ENCODE results near the gene AP4B1.

Gene AP4B1

DNA sequence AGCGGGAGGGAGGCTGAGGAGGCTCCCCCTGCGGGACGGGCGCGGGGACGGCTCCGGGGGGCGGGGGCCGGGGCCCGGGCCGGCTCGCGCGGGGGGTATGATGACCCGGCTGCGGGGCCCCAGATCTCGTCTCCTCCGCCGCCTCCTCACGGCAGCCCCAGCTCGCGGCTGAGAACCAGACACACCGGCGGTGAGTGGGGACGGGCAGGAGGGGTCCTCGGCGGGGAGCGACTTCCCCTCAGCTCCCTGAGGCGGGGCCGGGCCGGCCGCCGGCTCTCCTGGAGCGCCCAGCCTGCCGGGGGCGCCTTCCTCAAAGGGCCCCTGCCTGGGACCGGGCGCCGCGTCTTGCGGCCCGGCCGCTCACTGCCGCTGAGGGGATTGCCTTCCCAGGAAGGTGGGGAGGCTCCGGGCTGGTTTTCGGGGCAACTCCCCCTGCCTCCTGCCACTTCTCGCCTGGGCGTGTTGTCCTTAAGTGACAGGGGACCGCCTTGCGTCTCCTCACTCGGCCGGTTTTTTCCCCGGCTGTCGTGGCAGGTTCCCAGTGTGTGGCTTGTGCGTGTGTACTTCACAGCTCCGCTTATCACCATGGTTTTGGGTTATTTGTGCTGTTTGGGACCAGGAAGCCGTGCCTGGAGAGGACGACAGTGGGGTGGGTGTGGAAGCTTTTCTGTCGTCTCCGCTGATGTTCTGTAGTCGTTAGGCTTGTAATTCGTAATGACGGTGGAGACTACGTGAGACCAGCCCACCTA is 25.3 kb upstream of the AP4B1 start:
- DNase-seq, result peak; percentile 55

DNA sequence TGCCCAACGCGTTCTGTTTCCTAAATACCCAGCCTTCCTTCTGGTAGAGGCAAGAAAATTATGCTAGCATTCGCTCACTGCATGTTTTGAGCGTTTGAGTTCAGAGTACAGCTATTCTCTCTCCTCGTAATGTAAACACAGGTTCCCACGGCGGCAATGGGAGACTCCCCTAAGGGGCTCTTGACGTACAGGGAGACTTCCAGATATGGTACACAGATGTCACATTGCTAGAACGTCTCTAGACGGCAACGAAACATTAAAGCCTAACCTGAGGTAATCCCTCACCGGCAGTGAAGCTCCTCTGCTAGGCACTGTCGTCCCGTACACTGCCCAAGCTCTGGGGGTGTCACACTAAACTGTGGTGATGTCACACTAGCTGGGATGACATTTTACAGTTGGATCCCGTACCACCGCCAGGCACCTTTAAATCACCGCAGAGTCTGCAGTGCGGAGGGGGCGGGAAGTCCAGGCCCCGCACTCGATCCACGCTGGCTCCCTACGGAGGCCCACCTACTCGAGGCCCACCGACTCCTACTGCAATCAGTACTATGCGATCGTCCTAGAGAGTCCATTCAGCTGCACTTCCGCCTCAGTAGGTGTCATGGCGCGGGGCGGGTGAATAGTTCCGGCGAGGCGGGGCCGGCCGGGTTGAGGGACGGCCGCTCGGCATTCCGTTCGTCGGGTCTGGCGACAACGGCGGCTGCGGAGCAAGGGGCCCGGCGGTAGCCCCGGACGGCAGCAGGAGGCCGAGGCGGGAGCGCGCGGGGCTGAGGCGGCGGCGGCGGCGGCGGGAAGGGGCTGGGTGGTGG is 24.5 kb upstream of the AP4B1 start, which contains the start of gene HIPK1:
Gene HIPK1, plus strand, starts transcription at position 384 of the 809 bp plus-strand sequence.
- DNase-seq, result peak; percentile 94

DNA sequence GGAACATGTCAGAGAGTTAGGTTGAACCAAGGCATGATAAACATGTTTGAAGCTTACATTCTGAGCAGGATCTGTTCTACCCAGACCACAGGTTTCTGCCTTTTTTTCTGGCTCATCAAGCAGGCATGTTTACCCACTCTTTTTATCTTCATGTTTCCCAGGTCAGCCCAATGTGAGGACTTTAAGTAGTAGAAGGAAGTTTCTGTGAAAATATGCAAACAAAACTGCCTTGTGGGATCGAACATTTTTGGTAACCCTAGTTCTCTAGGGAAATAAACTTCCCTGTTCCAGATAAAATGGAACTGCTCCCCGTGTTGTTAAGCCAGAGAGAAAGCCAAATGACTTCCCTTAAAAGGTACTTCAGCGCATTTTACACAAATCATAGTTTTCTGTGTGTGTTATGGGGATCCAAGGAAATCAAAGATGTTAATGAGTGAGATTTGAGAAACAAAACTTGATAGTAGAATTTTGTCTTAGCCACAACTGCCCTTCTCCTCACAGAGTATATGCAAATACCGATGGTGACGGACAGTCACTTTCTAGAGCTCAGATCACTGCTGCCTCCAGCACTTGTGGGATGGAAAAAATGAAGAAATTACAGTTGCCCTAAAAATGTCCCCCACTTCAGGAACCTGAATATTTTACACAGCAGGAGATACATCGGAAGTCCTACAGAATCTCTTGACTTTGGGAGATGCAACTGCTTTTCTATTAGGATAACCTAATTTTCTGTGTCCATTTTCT is 23.8 kb upstream of the AP4B1 start:
- no peak for DNase-seq

DNA sequence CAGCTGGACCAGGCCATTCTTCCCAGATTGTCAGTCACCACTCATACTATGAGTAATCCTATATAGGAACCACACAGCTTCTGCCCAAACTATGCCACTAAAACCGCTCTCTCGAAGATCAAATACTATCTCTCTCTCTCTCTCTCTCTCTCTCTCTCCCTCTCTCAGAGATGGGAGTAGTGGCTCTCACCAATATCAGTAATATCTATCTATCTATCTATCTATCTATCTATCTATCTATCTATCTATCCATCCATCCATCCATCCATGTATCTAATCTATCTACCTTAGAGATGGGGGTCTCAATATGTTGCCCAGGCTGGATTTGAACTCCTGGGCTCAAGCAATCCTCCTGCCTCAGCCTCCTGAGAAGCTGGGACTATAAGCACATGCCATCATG is 19.9 kb upstream of the AP4B1 start:
- no peak for DNase-seq

DNA sequence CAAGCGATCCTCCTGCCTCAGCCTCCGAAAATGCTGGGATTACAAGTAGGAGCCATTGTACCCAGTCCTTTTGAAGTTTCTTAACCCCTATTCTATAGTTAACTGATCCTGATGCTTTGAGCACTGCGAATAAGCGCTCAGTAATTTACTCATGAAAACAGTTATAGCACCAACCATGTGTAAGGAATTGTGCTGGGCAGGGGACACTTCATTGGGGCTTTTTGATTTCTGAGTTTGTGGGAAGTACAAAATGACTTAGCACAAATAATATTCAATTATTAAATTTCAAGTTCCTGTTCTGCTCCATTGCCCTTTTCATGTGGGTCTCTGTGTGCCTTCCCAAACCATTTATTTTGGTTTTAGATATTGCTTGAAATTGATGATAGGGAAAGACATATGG is 18.4 kb upstream of the AP4B1 start:
- DNase-seq, result no peak

DNA sequence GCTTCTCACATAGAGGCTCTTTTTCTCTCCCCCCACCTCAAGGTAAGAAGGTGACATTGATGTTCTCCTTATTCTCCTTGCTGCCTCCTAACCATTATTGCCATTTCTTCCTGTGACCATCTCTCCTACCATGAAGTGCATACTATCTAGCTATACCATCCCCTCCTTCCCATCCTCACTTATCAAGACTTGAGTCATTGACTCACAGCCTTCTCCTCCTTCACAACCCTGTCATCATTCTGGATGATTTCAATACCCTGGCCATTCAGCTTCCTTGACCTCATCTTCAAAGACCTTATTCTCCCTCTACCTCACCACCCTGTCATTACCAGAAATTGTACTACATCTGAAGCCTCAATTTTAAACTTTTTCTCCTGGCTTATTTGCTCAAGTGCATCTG is 13.6 kb upstream of the AP4B1 start:
- no peak for DNase-seq

DNA sequence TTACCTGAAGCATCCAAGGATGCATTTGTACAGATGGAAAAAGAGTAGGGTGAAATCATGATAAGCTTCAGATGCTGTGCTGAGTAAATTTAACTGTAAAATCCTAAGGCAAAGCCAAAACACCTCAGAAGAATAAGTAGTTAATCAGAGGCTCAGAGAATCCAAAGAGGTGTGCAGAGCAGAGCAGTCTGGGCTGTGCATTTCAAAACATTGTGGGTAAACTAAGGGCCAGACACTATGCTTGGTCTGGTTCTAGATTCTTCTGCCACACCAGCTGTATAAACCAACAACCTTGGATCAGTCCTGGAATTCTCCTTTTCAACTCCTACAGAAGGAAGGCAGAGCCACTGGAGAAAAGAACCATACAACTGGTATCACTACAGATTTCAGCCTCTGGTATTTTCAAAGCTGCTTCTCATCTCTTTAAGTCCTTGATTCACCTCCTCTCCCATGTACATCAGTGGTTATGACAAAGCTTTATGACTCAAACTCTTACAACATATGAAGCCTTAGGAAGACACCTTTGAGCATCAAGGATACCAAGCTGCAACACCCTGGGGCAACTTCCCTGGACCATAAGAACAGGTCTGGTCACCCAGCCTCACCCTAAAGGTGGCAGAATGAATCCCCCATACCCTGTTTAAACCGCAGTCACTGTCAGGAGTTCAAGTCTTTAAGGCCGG is 12.9 kb upstream of the AP4B1 start:
- no peak for DNase-seq

DNA sequence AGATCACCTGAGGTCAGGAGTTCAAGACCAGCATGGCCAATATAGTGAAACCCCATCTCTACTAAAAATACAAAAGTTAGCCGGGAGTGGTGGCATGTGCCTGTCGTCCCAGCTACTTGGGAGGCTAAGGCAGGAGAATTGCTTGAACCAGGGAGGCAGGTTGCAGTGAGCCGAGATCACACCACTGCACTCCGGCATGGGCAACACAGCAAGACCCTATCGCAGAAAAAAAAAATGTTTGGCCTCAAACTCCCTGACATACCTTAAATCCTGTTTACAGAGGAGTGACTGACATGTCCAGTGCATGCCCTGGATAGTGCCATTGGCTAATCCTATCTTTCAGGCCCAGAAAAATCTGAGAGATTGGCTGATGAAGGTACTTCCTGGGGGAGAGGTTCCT is 12.4 kb upstream of the AP4B1 start:
- no peak for DNase-seq

DNA sequence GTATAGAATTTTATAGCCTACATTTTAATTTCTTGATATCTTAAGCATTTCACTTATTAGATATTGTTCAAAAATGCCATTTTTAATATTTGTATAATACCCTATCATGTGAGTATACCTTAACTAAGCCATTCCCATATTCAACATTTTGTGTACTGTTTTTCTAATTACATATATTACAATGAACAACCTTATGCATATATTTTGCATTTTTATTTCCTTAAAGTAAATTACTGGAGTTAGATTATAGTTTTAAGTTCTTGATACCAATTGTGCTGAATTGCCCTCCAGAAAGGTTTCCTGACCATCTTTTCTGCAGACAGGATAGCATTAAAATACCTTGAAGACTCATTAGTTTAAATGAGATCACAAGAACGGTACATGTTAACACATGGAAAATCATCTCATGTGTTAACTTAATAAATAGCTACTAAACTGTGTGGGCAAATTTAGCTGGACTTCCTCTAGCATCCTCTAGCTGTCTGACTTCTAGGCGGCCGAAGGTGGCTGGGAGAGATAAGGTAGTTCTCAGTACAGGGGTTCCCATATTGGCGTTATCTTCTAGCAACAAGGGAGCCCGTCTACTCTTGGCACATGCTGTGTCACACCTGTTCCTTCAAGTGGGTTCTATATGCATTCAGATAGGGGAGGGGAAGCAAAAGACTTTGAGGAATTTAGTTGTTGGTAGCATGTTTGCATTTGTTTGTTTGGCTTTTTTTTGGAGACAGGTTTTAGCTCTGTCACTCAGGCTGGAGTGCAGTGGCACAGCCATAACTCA is 9.5 kb upstream of the AP4B1 start:
- DNase-seq, result no peak

DNA sequence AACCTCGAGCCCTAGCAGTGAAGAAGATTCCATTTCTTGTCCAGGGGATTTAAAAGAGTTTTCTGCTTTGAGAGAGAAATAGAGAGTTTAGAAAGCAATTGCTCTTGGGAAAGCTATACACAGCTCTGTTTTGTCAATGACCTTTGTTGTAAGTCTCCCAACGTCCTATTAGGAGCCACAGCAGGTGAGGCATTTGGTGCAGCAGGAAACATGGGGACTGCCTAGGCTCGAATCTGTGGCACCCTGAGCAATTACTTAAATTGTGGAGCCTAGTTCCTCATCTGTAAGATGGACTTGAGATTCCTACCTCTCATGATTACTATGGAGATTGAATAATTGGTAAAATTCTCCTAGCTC is 8.7 kb upstream of the AP4B1 start:
- no peak for DNase-seq

DNA sequence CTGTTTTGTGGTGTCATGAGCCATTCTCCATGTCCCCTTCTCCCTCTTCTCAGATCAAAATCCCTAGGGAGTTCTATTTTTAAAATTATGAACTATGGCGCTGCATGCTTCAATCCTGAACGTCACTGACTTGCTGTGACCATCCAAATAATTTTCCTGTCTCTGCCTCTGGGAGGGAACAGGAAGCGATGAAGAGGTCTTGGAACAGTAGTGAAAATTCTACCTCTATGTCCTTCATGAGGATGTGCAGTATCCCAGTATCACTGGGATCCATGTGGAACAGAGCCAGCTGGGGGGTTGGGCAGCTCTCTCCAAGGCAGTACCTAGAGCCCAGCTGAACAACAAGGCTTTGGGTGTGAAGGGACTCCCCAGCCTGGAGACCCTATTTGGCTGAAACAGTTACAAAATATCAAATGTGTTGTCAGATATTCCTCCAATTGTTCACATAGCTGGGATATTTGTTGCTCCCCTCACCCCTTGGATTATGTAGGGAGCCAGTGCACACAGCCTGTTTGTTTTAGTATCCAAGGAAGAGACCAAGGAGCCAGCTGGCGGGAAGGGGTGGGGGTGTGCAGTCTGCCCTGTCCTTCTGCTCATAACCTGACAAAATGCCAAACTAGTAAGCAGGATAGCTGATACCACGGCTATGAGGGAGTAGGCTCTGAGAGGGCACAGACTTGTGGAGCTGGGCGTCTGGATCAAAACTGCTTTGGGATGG is 8.2 kb upstream of the AP4B1 start:
- no peak for DNase-seq

DNA sequence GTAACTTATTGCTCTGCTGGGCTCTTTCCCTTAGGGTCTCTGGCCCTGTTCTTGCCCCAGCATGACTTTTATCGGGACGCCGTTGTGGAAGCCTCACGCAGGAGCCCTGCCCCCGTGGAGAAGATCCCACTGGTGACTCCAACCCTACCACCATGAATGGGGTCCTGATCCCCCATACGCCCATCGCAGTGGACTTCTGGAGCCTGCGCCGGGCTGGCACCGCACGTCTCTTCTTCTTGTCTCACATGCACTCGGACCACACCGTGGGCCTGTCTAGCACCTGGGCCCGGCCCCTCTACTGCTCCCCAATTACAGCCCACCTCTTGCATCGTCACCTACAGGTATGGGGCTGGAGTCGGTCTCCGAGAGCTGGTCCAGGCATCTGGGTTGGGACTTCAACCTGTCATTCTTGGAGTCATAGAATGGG is 849 bp upstream of the AP4B1 start:
- no peak for DNase-seq

DNA sequence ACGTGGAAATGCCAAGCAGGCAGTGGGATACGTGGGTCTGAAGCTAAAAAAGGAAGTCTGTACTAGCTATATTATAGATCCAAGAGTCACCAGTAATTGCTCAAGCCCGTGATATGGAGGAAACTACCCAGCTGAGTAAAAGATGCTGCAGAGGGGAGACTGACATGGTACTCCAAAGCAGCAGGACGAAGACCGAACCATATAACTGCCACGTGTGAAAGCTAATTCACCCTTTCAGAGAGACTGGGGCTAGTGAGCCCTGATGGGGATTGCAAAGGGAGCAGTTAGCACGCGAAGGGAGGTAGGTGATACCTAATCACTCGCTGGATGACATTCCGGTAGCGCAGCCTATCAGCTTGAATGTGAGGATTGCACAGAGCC is 316 bp downstream of the AP4B1 start:
- no peak for DNase-seq

DNA sequence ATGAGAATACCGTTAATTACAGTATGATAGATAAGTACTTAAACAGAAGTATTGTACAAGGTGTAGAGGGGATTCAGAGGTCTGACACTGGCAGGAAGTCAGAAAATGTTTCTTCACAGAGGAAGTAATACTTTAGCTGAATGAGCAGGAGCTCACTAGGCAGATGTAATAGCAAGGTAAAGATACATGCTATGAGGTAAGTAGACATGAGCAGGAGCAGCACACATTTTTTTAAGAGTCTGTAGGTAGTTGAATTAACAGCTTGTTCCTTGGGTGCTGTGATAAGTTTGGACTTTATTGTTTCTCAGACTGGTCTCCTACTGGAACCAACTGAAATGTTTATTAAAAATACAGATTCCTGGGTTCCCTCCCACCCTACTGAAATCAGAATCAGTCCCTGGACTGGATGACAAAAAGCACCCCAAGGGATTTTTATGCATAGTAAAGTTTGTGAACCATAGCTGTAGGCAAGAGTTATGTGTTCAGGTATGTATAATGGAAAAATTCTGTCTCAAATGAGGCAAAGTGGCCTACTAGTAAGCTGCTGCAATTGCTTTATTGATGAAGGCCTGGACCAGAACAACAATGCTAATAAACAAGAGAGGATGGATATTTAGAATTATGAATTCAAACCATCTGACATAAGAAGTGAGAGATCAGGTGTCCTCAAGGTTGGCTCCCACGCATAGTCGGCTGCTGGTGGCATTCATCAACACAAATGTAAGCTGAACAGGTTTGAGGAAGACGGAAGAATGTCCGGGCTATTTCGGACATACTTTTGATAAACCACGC is 902 bp downstream of the AP4B1 start:
- DNase-seq, result peak; percentile 25

DNA sequence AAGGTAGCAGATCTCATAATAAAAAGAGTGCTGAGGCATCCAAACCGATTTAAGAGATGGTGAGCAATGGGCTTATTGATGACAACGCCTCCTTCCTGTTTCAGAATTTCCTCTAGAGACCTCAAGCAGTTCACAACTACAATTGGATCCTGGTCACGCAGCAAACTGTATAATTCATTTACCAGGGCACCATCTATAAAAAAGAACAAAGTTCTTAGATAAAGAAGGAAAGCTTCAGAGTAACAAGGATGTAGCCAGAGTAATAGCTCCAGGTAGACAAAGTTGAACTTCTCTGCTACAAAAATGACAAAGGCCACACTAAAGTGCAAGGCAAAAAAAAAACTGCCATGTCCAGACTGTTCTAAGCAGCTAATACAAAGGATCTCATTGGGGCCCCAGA is 3.4 kb downstream of the AP4B1 start:
- no peak for DNase-seq

DNA sequence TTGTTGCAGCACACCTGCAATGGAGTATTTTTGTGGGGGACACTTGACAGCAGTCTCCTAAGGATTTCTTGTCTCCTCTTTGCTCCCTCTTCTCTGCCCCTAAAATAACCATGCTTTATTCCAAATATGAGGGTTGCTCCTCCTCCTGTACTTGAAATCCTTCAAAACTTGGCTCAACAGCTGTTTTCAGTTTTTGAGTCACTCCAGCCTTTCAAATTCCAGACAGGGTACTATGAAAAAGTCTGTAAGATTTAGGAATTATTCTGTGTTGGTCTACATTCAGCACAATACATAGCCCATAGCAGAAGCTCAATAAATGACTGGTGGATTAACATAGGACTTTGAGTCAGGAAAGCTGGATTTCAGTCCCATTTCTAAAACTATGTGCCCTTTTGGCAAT is 5.5 kb downstream of the AP4B1 start:
- DNase-seq, result no peak

DNA sequence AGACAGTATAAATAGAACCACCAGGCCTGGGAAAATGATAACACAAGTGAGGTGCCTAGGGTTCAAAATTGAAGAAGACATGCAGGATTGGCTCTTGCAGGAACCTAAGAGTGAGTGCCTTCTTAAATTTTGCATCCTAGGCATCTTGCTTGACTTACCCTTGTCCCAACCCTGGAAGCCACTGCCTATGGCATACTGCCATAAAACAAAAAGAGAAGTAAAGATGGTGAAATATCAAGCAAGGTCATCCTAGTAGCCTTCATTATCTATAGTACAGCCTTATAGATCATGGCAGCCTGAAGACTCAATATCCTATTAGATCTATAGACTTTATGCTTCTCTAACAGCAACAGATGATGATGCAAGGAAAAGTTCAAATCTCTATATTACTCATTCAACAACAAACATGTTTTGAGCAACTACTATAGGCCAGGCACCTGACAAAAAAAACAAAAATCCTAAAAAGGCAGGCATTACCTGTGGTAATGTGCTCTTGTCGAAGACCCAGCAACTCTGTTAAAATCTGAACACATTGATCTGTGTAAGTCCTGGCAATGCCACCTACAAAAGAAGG is 6.3 kb downstream of the AP4B1 start:
- DNase-seq, result no peak

DNA sequence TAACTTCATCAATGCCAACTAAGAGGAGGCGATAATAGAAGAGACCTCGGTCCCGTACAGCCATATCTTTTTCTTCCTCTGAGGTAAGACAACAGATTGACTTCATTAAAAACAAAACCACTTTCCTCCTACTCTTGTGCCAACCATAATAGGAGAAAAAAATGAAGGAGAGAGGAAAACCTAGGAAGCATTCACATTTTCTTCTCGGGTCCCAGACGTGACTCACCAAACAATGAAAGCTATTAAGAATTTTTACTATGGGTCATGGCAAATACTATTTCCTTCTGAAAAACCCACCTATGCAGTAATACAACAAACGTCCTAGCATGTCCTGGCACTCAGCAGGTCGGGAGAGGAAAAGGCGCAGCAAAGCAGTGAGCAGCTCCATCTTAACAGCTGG is 8.6 kb downstream of the AP4B1 start:
- no peak for DNase-seq

DNA sequence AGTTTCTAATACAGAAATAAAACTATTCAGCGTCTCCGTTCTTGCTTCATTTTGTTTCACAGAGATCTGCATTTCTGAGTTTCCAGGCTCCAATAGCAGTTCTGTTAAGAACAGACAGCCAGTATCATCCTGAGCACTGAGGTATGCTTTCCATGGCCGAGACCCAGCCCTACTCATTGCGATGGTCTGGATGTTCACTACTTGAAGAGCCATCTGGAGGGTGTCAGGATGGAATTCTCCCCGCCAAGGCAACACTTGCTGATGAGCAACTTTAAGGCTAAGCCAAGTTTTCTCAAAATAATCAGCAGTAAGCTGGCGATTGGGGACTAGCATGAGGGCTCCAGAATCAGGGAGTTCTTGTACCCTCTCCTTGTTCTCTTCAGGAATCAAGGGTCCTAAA is 9.5 kb downstream of the AP4B1 start:
- no peak for DNase-seq

DNA sequence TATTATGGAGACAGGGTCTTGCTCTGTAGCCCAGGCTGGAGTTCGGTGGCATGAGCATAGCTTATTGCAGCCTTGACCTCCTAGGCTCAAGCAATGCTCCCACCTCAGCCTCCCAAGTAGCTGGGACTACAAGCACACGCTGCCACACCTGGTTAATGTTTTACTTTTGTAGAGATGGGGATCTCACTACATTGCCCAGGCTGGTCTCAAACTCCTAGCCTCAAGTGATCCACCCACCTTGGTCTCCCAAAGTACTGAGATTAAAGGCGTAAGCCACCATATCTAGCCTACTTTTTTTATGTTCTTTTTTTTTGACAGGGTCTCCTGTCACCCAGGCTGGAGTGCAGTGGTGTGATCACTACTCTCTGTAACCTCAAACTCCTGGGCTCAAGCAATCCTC is 11.3 kb downstream of the AP4B1 start:
- no peak for DNase-seq

Data from stimulated activated CD4-positive, alpha-beta T cell treated with anti-CD3 and anti-CD28 coated beads, Interleukin-4, amount 100 ng/mL, for 1 hour (primary cell).